Dedifferentiated amniotic fluid mesenchymal stem cell (primary cell): Measurements from ENCODE around the gene CSF3R.
"Not testable (repeated sequence)": the region's sequence is repeated elsewhere in the genome, so short reads cannot be mapped to it uniquely, and the experiment has no call there.

Experiments
- DNase-seq: peaks from one replicate; pipeline ENCODE4 v3.0.0-alpha.2; 2016; ENCODE audit errors: extremely low spot score

CSF3R gene

DNA sequence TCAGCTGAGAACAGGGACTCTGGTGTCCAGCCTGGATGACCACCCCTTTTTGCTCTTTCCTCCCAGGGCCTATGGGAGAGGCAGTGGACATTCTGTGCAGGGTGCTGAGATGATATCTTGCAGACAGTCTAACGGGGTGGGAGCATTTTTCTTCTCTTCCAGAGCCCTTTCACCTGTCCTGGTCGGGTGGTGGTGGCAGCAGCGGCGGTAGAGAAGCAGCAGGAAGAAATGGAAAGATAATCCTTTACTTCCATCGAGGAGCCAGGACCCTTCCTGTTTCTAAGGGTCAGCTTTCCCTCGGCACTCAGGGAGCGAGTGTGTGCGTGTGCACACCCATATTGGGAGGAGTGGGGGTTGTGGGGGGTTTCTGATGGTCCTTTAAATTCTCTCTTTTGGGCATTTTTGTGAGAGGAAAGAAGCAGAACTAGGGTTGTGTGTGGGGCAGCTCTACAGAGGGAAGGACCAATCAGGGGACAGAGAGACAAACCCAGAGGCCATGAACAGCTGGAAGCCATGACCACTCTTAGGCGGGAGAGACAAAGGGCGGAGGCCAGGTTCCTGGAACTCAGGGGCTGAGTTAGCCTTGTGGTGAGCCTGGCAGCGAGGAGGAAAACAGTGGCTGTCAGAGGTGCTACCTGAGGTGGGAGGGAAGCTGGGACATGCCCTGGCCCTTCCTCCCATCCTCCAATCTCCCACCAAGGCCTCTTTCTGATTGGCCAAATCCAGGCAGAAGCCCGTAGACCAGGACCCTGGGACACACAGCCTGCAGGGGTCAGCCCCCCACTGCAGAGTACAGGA, 31.2 kb upstream of the CSF3R start:
- DNase-seq = no peak

DNA sequence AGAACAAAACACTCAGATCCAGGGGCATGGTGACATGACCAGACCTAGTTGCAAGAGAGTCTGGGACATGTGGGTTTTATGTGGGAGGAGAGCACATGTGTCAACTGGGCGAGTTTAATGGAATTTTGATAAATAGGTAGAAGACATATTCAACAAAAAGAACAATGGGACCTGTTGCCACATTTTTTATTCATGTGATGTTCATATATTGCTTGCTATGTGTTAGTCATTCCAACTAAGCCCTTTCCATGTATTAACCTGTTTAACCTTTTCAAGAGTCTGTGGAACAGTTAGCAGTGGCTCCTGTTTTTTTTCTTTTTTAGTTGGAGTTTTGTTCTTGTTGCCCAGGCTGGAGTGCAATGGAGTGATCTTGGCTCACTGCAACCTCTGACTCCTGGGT, 30.1 kb upstream of the CSF3R start:
- DNase-seq = no peak

DNA sequence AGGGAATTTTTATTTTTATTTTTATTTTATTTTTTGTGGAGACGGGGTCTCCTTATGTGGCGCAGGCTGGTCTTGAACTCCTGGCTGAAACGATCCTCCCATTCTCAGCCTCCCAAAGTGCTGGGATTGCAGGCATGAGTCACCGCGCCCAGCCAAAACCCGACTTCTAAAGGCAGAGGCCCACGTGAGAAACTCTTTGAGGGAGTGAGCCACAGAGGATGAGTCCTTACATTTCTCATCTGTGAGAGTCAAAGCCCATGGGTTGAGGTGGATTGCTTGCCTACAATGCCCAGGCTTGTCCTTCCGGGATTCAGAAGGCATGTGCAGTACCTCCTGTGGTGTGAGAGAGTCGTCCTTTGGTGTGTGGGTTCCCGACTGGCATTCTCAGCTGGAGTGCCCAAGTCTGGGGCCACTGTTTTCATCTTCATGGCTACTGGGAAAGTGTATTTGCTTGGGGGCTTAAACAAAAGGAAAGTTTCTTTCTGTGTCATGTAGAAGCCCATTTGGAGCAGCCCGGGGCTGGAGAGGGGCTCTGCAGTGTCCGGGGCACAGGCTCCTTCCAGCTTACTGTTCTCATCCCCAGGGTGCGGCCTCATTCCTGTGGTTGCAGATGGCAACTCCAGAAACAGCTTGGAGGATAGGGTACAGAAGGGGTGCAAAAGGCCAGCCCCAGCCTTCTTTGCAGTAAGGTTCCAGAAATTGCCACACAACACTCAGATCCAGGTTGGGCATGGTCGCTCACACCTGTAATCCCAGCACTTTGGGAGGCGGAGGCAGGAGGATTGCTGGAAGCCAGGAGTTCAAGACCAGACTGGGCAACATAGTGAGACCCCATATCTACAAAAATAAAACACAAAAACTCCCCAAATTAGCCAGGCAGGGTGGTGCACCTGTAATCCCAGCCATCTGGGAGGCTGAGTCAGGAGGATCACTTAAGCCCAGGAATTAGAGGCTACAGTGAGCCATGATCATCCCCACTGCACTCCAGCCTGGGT, 29.4 kb upstream of the CSF3R start:
- no peak for DNase-seq

DNA sequence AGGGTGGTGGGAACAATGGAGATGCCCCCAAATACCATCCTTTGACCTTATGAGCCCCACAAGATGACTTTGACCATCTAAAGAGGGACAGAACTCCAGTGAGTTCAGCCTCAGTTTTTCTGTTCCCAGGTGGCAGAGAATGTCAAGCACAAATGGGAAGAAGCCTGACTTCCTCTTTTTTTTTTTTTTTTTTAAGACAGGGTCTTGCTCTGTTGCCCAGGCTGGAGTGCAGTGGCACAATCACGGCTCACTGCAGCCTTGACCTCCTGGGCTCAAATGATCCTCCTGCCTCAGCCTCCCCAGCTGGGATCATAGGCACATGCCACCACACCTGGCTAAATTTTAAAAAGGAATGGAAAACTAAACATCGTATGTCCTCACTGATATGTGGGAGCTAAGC, 28.5 kb upstream of the CSF3R start:
- not testable (repeated sequence) for DNase-seq

DNA sequence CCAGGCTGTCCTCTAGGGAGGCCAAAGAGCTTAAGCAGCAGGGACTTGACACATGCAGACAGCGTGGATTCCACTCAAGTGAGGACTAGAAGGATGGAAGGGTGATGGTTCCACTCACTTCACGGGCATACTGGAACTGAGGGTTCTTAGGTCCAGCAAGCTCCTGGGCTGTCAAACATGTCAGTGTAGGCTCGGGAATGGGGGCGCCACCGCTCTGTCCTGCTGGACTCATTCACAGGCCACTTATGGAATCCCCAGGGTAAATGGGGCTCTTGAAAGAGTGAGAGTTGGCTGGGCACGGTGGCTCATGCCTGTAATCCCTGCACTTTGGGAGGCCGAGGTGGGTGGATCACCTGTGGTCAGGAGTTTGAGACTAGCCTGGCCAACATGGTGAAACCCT, 27.7 kb upstream of the CSF3R start:
- no peak for DNase-seq

DNA sequence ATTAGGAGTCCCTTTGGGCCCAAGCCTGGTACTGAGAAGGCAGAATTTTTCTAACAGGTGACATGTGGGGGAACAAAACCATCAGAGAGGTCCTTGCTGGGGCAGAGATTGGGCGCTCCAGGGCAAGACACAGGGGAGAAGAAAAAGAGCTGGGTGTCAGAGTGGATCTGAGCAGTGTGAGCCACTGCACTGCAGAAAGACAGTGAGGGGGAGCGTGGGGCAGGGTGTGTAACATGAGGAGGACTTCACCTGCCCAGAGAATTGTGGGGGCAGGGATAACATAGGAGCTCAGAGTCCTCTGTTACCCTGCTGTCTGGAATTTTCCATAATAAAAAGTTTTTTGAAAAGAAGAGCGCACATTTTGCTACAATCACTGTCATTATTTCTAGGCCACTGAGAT, 25.5 kb upstream of the CSF3R start:
- no peak for DNase-seq

DNA sequence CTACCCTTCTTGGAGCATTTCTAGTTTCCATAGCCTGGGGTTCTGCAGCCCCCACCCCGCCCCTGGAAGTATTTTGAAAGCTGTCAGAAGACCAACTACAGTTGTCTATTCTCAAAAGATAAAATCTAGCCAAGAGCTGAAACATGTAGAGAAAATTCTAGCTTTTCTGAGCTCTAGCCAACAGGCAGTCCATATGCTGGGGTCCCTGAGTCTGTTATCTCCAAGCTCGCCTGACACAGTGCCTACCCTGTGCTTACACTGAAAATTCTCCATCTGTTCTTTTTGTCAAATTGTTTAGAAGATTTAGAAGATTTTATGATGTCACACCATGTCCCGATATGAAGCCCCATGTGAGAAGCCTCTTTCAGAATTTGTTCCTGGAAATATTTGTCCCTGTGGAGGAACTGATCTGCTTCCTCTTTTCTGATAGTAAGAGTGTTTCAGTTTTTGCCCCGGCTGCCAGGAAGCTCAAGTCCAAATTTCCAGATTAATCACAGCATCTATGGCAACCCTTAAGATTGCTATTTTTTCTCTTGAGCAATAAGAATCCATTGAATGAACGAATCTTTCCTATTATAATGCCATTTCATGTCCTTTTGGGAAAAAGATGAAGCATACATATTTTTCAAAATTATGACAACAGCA, 23.7 kb upstream of the CSF3R start:
- no peak for DNase-seq

DNA sequence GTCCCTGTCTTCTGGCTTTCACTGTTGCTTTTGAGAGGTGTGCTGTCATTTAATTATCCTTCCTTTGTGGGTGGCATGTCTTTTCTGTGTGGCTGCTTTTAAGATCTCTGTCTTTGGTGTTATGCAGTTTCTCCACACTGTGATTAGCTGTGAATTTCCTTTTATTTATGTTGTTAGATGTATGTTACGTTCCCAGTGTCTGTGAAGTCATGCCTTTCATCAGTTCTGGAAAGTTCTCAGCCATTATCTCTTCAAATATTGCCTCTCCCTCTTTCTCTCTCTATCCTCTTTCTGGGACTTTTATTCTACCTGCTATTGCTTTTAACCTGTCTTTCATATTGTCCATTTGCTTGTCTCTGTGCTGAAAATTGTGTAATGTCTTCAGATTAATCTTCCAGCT, 21.0 kb upstream of the CSF3R start:
- DNase-seq = no peak

DNA sequence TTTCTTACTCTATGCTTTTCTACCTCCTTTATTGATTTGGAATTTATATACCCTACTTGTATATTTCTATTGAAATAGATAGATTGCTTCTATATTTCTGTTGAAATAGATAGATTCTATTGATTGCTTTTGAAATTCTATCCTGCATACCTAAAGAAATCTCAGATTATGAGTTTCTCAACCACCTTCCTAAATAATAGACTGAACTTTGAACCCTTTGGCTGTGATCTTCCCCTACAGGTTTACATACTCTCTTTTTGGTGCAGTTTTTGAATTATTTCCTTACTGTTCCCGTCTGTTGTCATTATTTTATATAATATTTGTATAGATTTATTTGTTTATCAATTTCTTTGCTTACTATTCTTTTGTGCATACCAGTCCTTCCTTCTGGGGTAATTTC, 20.4 kb upstream of the CSF3R start:
- no peak for DNase-seq

DNA sequence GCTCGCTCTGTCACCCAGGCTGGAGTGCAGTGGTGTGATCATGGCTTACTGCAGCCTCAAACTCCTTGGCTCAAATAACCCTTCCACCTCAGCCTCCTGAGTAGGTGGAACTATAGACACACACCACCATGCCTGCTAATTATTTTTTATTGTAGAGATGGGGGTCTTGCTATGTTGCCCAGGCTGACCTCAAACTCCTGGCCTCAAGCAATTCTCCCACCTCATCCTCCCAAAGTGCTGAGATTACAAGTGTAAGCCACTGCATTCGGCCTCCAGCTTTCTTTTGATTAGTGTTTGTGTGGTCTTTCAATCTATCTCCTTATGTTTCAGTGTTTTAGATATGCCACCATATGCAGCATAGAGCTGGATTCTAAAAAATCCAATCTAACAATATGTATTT, 19.9 kb upstream of the CSF3R start:
- no peak for DNase-seq

DNA sequence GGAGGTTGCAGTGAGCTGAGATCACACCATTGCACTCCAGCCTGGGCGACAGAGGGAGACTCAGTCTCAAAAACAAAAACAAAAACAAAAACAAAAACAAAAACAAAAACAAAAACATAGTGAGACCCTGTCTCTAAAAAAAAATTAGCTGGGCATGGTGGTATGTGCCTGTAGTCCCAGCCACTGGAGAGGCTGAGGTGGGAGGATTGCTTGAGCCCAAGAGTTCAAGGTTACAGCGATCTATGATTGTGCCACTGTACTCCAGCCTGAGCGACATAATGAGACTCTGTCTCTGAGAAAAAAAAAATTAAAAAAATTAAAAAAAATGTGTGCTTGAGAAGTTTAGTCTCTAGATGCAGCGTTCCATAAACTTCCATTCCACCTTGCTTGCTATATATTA, 19.2 kb upstream of the CSF3R start:
- not testable (repeated sequence) for DNase-seq

DNA sequence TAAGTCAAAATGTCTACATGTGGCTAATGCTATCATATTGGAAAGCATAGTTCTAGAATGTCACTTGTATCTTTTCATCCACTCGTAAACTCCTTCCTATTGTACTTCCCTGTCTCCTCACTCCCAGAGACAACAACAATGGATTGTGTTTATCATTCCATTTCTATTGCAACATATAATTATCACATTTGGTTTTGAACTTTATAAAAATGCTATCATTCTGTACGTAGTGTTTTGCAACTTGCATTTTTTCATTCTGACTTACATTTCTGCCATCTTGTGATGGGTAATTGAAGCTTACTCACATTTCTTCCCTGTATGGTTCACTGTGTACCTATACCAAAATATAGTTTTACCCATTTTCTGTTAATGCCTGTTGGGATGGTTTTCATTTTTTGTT, 14.5 kb upstream of the CSF3R start:
- DNase-seq = no peak

DNA sequence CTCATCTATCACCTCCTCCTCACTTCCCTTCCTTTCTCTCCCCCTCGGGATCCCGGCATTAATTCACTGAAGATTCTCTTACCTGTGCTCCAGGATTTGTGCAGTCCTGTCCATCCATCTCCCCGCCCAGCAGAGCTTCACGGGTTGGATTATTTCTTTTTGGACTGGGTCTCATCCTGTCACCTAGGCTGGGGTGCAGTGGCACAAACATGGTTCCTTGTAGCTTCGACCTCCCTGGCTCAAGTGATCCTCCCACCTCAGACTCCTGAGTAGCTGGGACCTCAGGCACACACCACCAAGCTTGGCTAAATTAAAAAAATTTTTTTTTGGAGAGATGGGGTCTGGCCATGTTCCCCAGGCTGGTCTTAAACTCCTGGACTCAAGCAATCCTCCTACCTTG, 12.3 kb upstream of the CSF3R start:
- no peak for DNase-seq

DNA sequence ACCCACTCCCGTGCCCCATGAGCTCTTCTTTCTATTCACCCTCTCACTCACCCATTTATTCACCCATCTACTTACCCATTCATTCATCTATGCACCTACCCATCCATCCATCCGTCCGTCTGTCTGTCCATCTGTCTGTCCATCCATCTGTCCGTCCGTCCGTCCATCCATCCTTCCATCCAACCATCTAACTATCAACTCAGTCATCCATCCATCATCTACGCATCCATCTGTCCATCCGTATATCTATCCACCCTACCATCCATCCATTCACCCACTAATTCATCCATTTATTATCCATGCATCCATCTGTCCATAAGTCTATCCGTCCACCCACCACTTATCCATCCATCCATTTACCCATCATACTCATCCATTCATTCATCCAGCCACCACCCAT, 10.8 kb upstream of the CSF3R start:
- DNase-seq = no peak

DNA sequence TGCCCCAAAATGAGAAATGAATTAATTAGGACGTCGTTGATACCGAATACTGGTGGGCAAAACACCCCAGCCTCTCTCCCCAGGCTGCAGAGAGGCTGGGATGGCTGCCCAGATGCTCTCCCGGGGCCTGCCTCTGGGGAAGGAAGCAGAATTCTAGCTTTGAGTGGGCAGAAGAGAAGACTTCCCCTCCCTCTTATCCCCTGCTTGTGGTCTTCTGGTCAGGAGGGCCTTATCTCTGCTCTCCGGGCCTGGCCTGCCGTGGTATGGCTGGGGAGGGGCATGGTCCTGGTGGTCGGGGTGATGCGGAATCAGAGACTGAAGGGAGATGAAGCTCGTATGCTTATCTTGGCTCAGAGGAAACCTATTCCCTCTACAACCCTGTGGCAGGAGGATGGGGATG, 9.8 kb upstream of the CSF3R start:
- no peak for DNase-seq

DNA sequence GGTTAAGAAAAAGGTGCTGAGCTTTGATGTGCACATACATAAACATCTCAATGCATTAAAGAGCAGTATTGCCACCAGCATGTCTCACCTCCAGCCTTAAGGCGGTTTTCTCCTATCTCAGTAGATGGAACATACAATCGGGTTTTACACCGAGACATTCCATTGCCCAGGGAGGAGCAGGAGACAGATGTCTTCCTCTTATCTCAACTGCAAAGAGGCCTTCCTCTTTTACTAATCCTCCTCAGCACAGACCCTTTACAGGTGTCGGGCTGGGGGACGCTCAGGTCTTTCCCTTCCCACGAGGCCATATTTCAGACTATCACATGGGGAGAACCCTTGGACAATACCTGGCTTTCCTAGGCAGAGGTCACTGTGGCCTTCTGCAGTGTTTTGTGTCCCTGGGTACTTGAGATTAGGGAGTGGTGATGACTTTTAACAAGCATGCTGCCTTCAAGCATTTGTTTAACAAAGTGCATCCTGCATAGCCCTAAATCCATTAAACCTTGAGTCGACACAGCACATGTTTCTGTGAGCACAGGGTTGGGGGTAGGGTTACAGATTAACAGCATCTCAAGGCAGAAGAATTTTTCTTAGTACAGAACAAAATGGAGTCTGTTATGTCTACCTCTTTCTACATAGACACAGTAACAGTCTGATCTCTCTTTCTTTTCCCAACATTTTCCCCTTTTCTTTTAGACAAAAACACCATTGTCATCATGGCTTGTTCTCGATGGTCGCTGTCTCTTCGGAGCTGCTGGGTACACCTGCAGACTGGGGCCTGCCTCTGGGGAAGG, 6.7 kb upstream of the CSF3R start:
- not testable (repeated sequence) for DNase-seq

DNA sequence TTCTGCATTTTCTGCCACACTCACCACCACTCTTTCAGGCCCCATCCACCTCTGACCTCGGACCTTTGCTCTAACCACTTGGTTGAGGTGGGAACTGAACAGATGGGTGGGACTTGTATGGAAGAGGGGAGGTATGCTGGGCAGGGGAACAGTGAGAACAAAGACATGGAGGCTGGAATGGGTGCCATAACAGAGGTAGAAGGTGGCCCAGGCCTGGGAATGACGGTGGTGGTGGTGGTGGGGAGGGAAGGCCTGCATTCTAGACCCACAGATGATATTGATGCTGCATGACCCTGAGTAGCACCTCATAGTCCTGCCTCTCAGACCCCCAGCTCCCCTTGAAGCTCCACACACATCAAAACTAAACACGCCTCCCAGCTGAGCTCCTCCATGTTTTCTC, 5.2 kb upstream of the CSF3R start:
- DNase-seq = no peak

DNA sequence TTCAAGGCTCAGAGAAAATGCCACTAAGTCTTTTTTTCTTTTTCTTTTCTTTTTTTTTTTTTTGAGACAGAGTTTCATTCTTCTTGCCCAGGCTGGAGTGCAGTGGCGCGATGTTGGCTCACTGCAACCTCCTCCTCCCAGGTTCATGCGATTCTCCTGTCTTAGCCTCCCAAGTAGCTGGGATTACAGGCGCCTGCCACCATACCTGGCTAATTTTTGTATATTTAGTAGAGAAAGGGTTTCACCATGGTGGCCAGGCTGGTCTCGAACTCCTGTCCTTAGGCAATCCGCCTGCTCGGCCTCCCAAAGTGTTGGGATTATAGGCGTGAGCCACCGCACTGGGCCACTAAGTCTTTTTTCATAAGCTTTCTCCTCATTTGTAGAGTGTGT, 4.6 kb upstream of the CSF3R start:
- not testable (repeated sequence) for DNase-seq

DNA sequence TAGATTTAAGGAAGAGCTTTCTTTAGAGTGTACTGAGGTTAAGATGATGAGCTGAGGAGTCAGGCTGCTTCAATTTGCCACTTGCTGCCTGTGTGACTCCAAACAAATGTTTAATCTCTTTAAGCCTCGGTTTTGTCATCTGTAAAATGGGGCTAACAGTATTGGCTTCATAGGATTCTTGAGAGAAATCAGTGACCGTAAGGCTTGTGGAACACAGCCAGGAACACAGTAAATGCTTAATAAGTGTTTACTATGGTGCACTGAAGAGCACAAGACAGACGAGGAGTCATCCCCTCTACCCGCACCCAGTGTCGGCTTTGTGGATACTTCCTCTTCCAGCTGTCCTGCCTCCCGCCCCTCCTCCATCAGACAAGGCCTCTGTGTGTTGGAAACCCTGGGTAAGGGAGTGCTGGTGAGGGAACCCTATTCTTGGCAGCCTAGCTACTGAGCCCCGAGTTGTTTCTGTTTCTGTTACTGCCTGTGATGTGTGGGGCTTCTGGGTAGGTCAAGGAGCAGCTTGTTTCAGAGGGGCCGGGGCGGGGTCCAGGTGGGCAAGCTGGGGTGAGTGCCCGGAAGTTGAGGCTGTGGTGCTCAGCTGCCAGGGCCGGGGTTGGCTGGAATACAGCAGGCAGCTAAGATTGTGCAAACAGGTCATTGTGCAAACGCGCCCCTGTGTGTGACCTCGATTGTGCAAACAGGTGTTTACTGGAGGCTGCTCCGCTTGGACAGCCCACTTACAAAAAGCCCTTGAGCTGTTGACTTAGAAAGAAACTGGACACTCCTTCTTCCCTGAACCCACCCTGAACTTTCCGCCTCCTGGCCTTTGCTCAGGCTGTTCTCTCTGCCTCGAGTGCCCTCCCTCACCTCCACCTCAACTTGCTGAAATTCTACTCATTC, 4.0 kb upstream of the CSF3R start:
- DNase-seq = no peak

DNA sequence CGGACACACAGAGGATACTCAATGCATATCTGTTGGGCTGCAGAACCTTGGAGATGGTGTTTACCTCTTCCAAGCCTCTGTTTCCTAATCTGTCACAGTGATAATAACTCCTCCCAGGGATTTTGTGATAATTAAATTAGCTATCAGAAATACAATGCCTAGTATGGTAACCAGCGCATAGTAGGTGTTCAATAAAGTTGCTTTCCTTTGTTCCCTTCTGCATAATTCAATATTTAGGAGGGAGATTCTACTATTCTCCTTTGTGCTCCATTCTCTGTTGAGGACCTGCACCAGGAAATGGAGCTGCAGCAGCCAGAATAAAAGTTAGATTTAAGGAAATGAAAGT, 3.4 kb upstream of the CSF3R start:
- DNase-seq = no peak

DNA sequence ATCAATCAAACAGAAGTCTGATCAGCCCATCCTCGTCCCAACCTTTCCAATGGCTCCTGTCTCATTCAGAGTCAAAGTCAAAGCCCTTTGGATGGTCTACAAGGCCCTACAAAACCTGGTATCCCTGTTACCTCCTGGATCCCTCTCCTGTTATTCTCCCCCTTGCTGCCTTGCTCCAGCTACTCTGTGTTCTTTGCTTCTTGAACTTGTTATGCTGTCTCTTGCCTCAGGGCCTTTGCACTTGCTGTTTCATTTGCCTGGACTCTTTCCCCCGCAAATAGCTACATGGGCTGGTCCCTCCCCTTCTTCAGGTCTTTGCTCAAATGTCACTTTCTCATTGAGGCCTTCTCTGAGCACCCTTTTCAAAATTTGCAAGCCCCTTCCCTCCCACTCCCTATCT, 1.4 kb upstream of the CSF3R start:
- DNase-seq = no peak
